HUDEP-2 (cell line): ENCODE results near the gene DOK3.
A peak's percentile ranks its signal among the peaks of the same experiment; 100 is the strongest.

Experiments used
- DNase-seq, 76 experiments: peaks; one replicate each; lab custom pipeline; 2025; ENCODE audit not compliant: unreplicated experiment in 76 of 76; lab: John Stamatoyannopoulos, UW

The DOK3 gene

DNA sequence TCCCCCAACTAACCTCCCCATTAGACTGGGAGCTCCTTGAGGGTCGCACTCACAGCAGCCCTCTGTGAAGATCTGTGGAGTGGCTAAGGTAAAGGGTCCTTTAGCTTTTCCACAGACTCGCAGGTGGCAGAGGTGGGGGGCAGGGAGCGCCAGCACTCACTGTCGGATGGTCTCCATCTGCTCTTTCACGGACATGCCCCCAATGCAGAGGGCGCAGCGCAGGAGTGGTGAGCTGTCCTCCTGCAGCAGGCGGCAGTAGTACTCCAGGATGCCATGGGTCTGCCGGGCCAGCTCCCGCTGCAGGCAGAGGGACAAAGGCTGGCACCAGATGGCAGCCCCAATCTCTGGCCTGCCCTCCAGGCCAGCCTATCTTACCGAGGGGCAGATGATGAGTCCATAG lies 4.9 kb upstream of the DOK3 start:
- no peak for DNase-seq

GRCh38 chr5:177513500-177513899 lies 3.9 kb upstream of the DOK3 start:
- no peak for DNase-seq

- DNase-seq = no peak
Measured at GRCh38 chr5:177512736-177513380, 3.2 kb upstream of the DOK3 start.

GRCh38 chr5:177511796-177512675 lies 2.4 kb upstream of the DOK3 start:
- no peak for DNase-seq

- no peak for DNase-seq
Measured at GRCh38 chr5:177511181-177511580, 1.6 kb upstream of the DOK3 start.

GRCh38 chr5:177510567-177511053 lies 984 bp upstream of the DOK3 start:
- no peak for DNase-seq

DNA sequence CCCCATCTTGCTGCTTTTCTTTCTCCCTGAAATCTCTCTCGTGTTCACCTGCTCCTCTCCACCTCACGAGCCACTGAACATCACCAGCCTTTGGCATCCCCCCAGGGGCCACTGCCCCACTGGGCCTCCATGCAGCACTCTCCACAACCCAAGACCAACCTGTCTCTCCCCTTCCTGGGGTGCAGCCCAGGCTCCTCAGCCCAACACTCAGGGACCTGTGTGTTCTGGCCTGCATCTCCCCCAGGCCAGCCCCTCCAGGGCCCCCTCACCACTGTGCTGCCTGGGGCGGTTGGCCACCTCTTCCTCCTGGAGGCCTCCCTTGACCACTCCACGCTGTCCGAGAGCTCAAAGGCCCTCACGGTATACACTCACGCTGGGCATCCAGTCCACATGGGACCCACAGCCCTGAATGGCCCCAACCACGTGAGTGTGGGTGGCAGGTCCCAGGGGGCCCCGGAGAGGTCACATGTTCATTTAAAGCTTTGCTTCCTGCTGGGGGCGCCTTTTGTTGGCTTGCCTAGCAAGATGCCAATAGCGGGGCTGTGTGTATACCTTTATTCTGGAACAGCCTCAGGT lies 453 bp upstream of the DOK3 start:
- no peak for DNase-seq

- peak in 19 of 76 experiments; percentile 7 to 53 (median 28) for DNase-seq
Measured at GRCh38 chr5:177508837-177509236, 789 bp downstream of the DOK3 start.

- DNase-seq = no peak
Measured at GRCh38 chr5:177508221-177508611, 1.4 kb downstream of the DOK3 start.

DNA sequence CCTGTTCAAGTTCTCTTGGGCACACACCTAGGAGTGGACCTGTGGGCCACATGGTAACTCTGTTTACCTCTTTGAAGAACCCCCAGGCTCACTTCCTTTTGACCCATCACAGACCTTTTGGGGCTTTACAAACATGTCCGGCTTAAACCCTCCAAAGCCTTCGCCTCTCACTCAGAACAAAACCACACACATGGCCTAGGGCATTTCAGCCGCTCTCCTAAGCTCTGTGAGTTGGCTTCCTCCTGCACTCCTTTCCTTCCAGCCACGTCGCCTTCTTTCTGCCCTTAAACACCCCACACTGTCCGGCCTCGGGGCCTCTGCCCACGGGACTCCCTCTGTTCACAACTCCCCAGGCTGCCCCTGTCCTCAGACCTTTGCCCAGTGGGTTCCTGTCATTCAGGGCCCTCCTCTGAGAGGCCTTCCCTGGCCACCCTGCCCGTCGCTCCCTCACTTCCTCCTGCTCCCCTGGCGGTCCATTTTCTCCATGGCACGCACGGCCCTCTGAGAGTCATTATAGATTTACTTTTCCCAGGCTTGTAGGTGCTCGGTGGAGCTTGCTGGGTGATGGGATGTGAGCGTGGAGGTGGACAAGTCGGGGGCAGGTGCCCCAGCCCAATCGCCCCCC lies 1.9 kb downstream of the DOK3 start:
- no peak for DNase-seq

DNA sequence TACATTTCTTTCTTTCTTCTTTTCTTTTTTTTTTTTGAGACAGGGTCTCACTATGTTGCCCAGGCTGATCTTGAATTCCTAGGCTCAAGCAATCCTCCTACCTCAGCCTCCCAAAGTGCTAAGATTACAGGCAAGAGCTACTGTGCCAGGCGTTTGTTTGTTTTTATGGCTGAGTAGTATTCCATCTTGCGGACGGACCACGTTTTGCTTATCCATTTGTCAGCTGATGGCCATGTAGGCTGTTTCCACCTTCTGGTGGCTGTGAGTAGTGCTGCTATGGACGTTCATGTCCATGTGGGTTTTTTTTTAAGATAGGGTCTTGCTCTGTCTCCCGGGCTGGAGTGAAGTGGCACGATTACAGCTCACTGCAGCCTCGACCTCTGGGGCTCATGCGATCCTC lies 2.5 kb downstream of the DOK3 start:
- DNase-seq = peak in 10 of 76 experiments; percentile 8 to 21 (median 18)

GRCh38 chr5:177505075-177505474 lies 4.6 kb downstream of the DOK3 start:
- no peak for DNase-seq

GRCh38 chr5:177504086-177505056 lies 5.3 kb downstream of the DOK3 start:
- no peak for DNase-seq

GRCh38 chr5:177503351-177504085 lies 6.1 kb downstream of the DOK3 start:
- no peak for DNase-seq

DNA sequence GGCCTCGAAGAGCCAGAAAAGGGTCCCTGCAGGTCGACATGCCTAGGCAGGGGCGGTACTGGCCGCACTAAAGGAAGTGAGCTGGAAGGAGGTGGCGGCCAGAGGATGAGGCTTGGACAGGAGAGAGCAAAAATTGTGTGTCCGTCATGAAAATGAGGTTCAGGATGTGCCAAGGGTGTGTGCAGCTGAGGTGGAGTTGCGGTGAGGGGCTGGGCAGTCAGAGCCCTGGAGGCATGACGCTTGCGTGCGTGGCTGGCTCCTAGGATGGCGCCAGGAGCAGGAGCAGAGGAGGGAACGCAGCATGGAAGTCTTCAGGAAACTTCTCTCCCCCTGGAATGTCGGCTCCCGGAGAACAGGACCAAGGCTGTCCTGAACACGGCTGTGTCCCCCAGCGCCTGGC lies 6.7 kb downstream of the DOK3 start:
- no peak for DNase-seq

- no peak for DNase-seq
Measured at GRCh38 chr5:177501874-177502678, 7.5 kb downstream of the DOK3 start.

DNA sequence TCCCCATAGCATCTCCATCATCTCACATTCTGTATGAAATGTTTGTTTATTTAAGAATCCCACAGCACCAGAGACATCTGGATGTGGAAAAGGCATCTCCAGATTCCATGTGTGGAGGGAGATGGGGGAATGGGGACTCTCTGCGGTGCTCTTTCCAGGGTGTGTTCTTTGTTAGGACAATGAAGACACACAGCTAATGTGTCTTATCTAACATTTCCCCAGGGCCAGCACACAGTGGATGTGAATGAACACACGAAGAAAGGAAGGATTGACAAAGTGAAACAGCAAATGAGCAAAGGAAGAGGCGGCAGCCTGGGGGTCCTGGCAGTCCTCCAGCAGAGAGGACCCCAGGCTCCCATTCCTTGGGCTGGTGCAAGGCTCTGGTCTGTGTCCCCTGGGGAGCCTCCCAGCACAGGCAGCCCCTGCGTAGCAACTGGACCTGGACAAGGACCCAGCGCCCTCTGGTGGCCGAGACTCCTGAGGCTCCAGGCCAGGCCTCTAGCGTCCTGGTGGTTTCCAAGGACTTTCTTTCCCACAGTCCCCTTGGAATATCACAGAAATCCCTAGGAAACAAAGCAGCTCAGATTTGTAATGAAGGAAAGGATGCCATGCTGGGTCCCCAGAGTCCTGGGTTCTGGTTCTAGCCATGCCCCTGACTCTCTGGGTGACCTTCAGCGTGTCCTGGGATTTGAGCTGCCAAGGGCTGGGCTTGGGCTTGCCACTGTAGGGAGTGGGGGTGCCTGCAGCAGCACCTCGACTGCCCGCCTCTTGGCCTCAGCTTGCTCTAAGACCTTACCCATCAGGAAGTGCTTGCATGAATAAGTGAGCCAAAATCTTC lies 8.7 kb downstream of the DOK3 start:
- DNase-seq = peak in 69 of 76 experiments; percentile 14 to 85 (median 64)

- DNase-seq = no peak
Measured at GRCh38 chr5:177499842-177500241, 9.8 kb downstream of the DOK3 start.
